HG03565 (cell line): Measurements from ENCODE around the gene HAL.

Experiments
- ATAC-seq: cut with Tn5 transposase; IDR thresholded peaks from one replicate; pipeline ENCODE4 v1.9.1; 2021; ENCODE audit warnings: mild to moderate bottlenecking, moderate library complexity; ENCODE audit not compliant: unreplicated experiment

HAL gene, protein sequence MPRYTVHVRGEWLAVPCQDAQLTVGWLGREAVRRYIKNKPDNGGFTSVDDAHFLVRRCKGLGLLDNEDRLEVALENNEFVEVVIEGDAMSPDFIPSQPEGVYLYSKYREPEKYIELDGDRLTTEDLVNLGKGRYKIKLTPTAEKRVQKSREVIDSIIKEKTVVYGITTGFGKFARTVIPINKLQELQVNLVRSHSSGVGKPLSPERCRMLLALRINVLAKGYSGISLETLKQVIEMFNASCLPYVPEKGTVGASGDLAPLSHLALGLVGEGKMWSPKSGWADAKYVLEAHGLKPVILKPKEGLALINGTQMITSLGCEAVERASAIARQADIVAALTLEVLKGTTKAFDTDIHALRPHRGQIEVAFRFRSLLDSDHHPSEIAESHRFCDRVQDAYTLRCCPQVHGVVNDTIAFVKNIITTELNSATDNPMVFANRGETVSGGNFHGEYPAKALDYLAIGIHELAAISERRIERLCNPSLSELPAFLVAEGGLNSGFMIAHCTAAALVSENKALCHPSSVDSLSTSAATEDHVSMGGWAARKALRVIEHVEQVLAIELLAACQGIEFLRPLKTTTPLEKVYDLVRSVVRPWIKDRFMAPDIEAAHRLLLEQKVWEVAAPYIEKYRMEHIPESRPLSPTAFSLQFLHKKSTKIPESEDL

GRCh38 chr12:95996034-95996658, at the start of gene HAL:
Gene HAL (minus strand): TSS chr12:95996344. CDS start chr12:95995910, 434 bp downstream.
- ATAC-seq = no peak

DNA sequence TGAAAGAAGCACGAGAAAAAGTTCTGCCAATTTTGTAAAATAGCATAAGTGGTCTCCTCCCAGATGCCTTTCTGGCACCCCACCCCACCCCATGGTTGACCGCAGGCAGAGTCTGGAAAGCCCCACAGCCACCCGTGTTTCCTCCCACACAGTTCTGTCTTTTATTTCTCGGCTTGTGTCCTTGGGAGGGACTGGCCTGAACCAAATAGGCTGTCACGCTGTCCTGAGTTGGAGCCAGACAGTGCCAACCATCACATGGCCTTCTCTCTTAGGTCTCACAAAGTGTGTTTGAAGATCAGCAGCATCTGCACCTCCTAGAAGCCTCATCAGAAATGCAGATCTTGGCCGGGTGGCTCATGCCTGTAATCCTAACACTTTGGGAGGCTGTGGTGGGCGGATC, 49.4 kb upstream of the HAL start:
- no peak for ATAC-seq

GRCh38 chr12:96044943-96045290, 48.8 kb upstream of the HAL start:
- no peak for ATAC-seq

DNA sequence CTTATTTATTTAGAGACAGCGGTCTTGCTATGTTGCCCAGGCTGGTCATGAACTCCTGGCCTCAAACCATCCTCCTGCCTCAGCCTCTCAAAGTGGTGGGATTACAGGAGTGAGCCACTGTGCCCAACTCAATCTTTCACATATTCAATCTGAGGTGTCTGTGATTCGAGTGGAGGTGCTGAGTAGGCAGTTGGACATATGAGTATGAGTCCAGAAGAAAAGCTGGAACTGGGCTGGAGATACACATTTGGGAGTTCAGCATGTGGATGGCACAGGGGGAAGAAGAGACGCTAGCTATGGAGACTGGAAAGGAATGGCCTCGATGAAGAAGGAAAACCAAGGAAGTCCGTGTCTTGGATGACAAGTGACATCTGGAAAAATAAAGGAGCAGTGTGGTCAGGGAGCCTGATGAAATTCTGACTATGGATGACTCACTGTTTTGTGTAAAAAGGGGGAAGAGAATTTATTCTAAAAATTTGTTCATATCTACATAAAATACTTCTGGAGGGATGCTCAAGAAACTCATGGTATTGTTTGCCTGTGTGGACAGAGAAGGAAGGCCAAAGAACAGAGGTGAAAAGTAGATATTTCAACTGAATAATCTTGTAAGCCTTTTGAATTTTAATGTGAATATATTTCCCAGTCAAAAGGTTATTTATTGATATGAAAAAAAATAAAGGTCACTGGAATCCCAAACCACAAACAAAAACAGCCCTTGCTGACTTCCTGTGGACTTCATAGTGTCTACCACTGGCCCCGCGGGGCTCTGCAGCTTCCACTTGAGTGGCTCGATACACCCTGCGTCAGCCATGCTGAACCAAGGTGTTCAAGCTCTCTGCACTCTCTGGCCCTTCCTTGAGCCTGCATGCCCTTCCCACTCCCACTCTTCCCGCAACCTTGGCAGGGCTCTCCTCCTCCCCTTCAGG, 48.1 kb upstream of the HAL start:
- no peak for ATAC-seq

DNA sequence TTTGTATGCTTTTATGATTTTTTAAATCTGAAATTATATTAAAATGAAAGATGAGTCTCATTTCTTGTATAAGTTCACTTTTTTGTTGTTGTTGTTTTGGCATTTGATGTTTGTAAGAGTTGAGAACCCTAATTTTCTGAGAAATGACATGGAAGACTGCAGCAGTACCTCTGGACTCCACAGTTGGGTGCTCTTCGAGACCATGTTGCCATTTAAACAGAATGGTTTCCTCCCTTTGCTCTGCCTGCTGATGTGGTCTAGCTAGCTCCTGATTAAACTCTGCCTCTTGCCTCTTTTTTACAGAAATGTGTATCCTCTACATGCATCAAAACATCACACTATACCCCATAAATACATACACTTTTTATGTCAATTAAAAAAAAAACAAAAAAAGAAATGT, 45.0 kb upstream of the HAL start:
- no peak for ATAC-seq

DNA sequence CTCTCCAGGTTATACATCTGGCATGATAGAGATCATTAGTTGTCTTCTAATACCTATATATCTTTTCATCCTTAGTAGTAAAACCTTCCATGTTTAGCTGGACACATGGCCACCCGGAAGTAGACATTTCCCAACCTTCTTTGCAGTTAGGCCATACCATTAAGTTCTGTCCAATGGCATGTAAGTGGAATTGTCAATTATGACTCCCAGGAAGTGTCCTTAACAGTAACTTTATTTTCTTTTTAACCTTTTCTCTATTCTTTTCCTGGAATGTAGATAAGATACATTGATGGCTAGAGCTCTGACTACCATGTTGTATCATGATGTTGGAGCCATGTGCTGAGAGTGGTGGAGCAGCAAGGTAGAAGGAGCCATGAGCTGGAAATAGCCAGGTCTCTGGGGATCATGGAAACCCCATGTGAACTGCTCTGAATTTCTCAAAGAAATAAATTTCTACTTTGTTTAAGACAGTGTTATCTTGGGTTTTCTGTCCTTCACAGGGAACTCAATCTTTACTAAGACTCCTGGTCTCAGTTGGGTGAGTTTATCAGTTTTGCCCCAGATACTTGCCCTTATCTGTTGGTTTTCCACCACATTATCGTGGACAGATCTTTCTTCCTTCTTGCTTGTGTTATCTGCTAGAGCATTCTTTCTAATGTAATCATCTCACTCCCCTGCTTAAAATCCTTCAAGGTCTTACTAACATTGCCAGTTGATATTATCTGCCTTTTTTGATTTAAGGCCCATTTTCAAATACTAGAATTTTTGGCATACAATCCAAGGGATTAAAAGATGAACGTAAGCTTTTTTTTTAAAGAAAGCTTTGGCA, 44.4 kb upstream of the HAL start:
- no peak for ATAC-seq

DNA sequence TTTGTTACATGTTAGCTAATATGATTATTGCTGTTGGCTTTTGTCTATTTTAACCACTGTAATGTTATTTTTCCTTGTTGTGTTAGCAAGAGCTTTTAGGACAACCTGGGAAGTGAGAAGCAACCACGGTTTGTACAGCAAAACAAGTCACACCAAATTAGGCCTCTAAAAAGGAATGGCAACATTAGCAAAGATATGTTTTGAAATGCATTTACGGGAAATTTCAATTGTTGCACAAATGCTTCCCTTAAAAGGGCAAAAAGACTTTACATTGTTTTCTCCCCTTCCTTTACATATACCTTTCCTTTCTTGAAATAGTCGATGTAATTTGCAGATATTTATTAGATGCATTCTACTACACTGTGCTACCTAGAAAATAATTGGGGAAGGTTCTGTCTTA, 43.4 kb upstream of the HAL start:
- no peak for ATAC-seq

GRCh38 chr12:96036765-96037455, 40.8 kb upstream of the HAL start:
- ATAC-seq = no peak

DNA sequence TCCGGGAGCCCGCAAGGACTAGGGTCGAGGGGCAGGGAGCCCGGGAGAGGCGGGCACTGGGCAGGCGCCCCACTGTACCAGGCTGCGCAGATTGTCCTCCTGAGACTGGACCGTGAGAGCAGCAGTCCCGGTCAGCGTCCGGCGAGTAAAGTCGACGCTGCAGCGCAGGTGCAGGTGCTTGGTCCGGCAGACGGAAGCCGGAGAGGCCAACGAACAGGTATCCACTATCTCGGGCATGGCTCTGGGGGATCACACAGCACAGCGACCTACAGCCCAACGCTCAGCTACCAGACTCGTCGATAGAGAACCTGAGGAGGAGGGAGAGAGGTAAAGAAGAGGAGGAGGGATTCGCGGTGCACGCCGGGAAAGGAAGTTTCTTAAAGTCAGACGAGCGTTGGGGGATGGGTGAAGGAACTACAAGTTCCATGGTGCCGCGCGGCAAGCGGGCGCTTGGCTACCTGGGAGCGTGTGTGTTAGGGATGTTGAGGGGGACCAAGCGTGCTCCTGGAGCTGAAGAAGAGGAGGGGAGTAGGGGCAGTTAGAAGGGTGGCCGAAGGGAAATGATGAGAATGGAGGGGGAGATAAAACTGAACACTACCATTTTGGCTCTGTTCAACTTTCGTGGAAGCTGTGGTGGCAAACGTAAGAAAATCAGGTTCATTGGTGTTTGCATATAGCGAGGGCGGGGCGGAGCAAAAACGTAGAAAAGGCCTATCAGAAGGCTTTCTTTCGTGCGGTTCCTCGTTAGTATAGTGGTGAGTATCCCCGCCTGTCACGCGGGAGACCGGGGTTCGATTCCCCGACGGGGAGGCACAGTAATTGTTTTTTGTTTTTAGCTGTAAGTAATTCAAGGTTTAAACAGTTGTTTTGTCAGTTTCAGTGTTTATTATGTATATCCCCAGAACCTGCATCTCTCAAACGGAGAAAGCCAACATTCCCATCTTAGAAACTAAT, 39.4 kb upstream of the HAL start, which contains the start of gene LTA4H:
Gene LTA4H, minus strand, starts transcription at position 305 of the 954 bp plus-strand sequence. Its CDS starts 68 bp downstream, at position 237.
- ATAC-seq = peak; percentile 89

DNA sequence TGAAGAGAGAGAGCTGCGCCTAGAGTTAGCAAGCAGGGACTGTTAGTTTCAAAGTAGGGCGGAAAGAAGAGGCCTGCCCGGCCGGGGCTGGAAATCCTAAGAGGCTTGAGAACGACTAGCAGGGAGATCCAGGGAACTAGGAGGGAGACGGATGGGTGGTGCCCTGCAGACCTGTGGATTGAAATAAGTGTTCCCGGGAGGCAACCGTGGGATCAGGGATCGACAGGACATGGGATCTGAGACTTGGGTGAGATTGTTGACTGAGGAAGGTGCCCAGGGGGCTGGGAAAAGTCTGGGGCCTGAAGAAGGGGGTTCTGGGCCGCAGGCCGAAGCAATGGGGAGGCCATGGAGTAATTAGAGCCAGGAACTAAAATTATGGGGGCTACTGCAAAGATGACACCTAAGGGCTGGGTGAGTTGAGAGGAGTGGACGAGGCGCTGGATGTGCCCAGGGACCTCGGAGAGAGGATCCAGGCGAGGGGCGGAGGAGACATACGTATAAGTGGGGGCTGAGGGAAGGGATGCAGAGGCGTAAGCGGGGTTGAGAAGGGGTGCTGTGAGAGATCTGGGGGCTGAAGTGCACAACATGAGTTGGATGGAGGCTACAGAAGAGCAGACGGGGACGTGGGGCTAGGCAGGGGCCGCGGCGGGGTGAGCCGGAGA, 38.6 kb upstream of the HAL start:
- no peak for ATAC-seq

DNA sequence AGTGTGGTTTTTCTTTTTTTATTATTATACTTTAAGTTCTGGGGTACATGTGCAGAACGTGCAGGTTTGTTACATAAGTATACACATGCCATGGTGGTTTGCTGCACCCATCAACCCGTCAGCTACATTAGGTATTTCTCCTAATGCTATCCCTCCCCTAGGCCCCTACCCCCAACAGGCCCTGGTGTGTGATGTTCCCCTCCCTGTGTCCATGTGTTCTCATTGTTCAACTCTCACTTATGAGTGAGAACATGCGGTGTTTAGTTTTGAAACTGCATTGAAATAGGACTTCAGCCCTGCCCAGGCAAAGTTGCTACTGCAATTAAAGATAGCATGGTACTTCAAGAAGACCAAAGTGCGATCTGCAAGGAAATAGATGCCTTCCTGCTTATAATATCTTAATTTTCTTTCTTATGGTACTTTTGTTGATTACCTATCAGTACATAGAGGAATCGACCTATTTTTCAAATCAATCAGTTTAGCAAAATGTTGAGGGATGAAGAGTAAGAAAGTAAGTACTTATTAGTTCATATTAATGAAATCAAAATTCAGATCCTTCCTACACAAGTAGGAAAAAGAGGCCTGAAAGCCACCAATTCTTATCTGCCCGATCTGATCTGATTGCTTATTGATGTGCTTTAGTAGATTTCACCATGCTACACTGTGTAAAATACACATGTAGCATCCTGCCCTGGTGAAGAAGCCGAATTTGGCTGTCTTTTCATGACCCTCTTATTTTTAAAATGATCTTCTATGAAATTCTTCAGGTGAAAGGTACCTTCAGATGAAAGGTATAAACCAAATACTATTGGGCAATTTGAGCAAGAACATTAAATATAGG, 37.6 kb upstream of the HAL start:
- ATAC-seq = no peak

DNA sequence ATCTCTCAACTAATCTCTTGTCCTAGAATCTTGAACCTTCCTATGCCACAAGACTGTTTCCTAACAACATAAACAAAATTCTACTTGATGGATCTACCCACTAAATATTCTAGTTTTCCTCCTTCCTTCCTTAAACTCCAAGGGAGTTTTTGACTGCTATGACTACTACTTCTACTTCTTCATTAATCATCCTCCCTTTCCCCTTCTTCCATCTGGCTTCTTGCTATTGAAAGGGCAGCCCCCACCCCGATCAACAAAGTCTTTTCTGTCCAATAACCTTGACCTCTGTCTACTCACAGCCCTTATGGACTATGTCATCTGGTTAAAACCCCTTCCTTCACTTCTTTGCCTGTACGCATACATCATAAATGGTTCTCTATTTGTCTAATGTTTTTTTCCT, 33.7 kb upstream of the HAL start:
- no peak for ATAC-seq

DNA sequence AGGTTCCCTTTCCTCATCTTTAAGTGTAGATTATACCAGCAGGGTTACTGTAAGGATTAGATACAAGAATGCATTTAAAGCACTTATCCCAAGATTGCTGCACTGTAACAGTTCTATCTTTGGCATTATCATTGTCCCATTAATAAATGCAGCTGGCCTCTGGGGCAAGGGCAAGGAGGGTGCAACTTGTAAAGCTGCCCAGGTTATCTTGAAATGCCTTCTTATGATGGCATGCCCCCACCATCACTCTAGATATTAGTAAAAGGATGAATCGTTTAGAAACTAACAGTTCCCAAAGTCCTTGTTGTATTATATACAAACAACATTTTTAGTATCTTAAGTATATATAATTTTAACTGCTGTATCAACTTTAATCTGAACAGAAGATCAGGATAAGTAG, 32.4 kb upstream of the HAL start:
- ATAC-seq = no peak

DNA sequence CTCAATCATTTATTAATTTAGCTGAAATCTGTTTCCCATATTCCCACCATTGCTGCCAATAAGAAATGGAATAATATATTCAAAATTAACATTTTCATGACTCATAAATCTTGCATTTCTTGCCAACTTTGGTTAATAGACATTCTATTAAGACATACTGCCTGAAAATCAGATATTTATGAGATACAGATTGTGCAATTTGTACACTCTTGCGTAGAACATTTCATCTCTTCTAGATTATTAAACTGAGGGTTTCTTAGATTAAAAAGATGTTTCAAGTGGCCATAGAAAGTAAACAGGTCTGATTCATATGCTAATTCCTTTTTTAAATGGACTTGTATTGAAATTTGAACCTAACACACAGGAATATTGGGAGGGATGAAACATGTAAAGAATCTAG, 30.2 kb upstream of the HAL start:
- ATAC-seq = no peak

- ATAC-seq = no peak
Measured at GRCh38 chr12:96025518-96025917, 29.4 kb upstream of the HAL start.

DNA sequence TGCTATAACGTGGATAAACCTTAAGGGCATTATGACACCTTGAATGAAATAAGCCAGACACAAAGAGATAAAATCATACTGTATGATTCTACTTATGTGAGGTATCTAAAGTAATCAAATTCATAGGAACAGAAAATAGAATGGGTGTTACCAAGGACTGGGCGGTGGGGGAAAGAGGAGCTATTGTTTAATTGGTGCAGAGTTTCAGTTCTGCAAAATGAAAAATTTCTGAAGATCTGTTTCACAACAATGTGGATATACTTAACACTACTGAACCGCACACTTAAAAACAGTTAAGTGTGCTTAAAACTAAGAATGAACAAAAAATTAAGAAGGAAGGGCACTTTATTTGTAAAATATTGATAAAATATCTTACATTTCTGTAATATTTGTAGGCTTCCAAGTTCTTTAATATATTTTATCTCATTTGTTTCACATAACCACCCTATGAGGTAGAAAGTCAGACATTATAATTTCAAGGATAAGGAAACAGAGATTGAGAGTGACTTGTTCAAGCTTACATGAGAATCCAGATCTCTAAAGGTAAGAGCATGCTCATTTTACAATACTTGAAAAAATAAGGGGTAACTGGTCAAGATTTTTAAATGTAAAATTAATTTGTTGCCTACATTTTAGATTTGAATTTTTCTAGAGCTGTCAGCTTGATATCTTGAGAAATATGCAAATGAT, 24.3 kb upstream of the HAL start:
- peak; percentile 98 for ATAC-seq
